ENCODE data around the gene ARHGAP15.

ARHGAP15 gene

DNA sequence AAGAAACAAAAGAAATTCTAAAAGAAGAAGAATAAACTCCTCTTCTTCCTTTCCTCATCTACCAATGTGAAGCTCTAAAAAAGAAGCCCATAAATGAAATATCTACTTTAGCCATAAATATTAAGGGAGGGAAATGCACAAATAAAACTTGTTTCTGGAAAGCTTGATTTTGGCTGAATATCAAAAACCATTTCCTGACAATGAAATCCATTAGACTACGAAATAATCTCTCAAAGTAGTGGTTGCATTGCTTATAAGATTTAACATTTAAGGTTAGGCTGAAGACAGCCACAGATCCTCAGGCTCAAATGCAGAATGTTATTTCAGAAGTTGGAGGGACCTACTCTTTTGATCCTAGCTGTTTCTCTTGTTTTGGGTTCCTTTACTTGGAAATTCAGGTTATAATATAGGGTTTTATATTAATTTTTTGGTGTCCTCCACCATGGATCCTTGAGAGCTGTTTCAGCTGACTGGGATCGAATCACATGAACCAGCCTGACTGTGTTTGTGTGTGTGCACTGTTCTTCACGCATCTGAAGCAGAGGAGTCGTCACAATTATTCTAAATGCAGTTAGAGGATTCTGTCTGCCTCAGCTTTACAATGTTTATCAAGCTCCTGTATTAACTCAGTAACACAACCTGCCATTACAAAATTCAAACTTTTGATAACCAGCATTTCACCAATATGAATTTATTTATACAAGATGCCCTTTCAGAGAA is 474.8 kb downstream of the ARHGAP15 start:
- H3K4me3 ChIP-seq (ENCODE audit: low read length) = no peak overlapping the region
- H3K4me1 ChIP-seq (ENCODE audit: control insufficient read depth, insufficient read depth, low read length) = peaks cover 13% of the 10 kb centered on the region
- H3K9ac ChIP-seq (ENCODE audit: low read length) = no peak overlapping the region

DNA sequence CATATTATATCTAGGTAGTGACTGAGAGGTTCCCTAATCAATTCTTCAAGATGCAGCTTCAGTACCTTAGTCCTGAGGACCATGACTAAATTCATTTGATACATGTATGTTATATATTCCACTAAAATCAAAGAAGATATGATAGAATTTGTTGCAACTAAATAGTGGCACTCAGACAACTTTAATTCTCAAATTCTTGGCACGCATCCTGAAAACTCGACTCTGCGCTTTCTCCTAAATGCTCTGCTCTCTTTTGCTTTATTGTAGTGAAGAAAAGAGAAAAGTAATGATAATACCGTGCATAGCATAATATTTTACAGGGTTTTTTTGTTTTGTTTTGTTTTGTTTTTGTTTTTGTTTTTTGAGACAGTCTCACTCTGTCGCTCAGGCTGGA is 475.3 kb downstream of the ARHGAP15 start:
- Histone ChIP-seq H3K4me1 (ENCODE audit: control insufficient read depth, insufficient read depth, low read length) (peaks cover 13% of the 10 kb centered on the region), H3K9me3 (ENCODE audit: control insufficient read depth, low read length) (no peaks in the 10 kb centered on the region), H3K4me3 (ENCODE audit: low read length) (no peak overlapping the region), H3K27me3 (replicated peaks; ENCODE audit: control insufficient read depth, insufficient read depth, low read length) (no peaks in the 10 kb centered on the region), H3K36me3 (ENCODE audit: control insufficient read depth, insufficient read depth, low read length, severe bottlenecking) (no peaks in the 10 kb centered on the region), H3K9ac (ENCODE audit: low read length) (no peak overlapping the region)
- no peak for DNase-seq (ENCODE audit: low read depth)

More for the DNA sequence above, 474.8 kb downstream of the ARHGAP15 start:
- H3K36me3 ChIP-seq (ENCODE audit: control insufficient read depth, insufficient read depth, low read length, severe bottlenecking) = no peaks in the 10 kb centered on the region
- DNase-seq (ENCODE audit: low read depth) = no peak
- no peaks in the 10 kb centered on the region for H3K9me3 ChIP-seq (ENCODE audit: control insufficient read depth, low read length)
- no peaks in the 10 kb centered on the region for H3K27me3 ChIP-seq (replicated peaks; ENCODE audit: control insufficient read depth, insufficient read depth, low read length)

DNA sequence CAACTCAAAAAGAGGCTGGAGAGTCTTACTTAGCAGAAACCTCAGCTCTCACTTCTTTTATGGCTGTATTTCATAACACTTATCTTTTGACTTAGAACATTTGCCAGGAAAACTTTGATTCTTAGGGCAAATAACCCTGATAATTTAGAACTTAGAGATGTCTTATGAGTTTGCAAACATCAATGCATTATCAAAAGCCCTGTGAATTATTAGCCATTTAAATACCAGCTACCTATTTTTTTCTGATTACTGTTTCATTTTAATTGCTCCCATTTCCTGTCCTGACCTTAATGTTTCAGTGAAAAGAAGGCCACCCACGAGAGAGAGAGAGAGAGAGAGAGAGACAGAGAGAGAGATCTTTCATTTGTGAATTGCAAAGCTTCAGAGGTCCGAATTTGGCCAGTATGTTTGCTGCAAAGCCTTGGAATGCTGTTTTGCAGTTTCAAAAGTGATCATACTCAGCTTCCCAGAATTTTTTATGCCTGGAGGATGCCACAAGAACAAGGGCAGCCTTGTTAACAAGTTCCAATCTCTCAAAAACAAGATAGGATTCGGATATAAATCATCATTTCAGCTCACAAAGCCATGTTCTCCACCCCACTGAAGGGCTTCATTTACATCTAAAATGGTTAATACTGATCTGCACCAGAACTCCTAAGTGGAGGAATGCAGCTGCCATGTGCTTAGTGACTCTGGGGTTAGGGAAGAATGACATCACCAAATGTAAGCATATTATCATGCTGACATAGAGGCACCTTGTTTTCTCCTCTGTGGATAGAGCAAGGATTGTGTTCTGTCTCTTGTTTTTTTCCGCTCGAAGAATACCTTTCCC is 478.2 kb downstream of the ARHGAP15 start:
- no peaks in the 10 kb centered on the region for H3K27me3 ChIP-seq (replicated peaks; ENCODE audit: control insufficient read depth, insufficient read depth, low read length)
- H3K9me3 ChIP-seq (ENCODE audit: control insufficient read depth, low read length) = no peaks in the 10 kb centered on the region
- peak; percentile 16 for DNase-seq (ENCODE audit: low read depth)
- no peaks in the 10 kb centered on the region for H3K36me3 ChIP-seq (ENCODE audit: control insufficient read depth, insufficient read depth, low read length, severe bottlenecking)
- peaks cover 13% of the 10 kb centered on the region for H3K4me1 ChIP-seq (ENCODE audit: control insufficient read depth, insufficient read depth, low read length)
- H3K9ac ChIP-seq (ENCODE audit: low read length) = no peak overlapping the region
- H3K4me3 ChIP-seq (ENCODE audit: low read length) = peak overlapping the region; percentile 23

DNA sequence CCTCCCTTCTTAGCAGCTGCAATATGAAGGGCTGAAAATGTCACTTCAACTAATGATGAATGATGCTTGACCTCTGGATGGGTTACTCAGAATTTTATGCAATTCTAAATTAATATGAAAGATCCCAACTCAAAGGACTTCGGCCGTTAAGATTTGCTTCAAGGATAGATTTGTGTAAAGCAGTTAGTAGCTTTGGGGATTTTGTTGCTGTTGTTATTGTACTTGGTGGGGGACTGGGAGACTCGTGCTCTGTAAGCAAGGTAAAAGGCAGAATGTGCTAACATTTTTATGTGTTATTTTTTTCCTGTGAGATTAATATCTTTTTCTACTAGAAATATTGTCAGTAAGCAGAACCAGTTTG is 478.8 kb downstream of the ARHGAP15 start:
- Histone ChIP-seq H3K4me3 (ENCODE audit: low read length) (no peak overlapping the region), H3K9ac (ENCODE audit: low read length) (no peak overlapping the region), H3K27me3 (replicated peaks; ENCODE audit: control insufficient read depth, insufficient read depth, low read length) (no peaks in the 10 kb centered on the region), H3K9me3 (ENCODE audit: control insufficient read depth, low read length) (no peaks in the 10 kb centered on the region), H3K36me3 (ENCODE audit: control insufficient read depth, insufficient read depth, low read length, severe bottlenecking) (no peaks in the 10 kb centered on the region), H3K4me1 (ENCODE audit: control insufficient read depth, insufficient read depth, low read length) (peaks cover 13% of the 10 kb centered on the region)
- DNase-seq (ENCODE audit: low read depth) = no peak

DNA sequence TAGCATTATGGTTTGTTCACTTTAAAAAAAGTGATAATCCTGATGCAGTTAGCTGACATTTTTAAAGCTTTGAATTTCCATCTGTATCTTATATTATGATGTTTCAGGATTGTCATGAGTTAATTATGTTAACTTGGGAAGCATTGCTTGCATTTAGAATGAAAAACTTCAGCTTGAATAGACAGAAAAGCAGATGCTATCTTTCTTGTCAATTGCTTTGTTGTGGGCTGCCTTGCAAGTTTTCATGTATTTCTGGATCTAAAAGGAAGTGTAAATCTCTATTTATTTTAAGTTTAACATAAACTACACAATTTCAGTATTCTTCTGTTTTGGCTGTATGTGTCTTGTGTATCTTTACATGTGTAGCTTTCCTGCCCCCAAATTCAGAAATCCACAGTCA is 479.5 kb downstream of the ARHGAP15 start:
- Histone ChIP-seq H3K36me3 (ENCODE audit: control insufficient read depth, insufficient read depth, low read length, severe bottlenecking) (no peaks in the 10 kb centered on the region), H3K4me1 (ENCODE audit: control insufficient read depth, insufficient read depth, low read length) (peaks cover 13% of the 10 kb centered on the region), H3K9ac (ENCODE audit: low read length) (no peak overlapping the region), H3K4me3 (ENCODE audit: low read length) (no peak overlapping the region), H3K27me3 (replicated peaks; ENCODE audit: control insufficient read depth, insufficient read depth, low read length) (no peaks in the 10 kb centered on the region), H3K9me3 (ENCODE audit: control insufficient read depth, low read length) (no peaks in the 10 kb centered on the region)
- no peak for DNase-seq (ENCODE audit: low read depth)

DNA sequence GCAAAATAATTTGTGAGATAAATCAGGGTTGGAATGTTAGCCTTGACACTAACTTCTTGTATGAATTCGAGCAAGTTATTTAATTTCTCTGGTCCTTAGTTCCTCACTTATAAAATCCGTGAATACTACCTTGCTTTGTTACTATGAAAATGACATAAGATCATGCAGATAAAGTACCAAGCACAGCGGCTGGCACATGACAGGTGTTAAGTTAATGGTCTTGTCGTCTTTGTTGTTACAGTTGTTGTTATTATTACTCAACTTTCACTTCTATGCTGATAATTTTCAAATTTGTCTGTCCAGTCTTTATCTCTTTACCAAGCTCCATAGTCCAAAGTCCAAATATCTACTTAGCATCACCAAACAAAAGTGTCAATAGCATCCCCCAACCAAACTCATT is 482.1 kb downstream of the ARHGAP15 start:
- H3K36me3 ChIP-seq (ENCODE audit: control insufficient read depth, insufficient read depth, low read length, severe bottlenecking) = no peaks in the 10 kb centered on the region
- no peak overlapping the region for H3K9ac ChIP-seq (ENCODE audit: low read length)
- H3K9me3 ChIP-seq (ENCODE audit: control insufficient read depth, low read length) = no peaks in the 10 kb centered on the region
- no peak for DNase-seq (ENCODE audit: low read depth)
- no peaks in the 10 kb centered on the region for H3K27me3 ChIP-seq (replicated peaks; ENCODE audit: control insufficient read depth, insufficient read depth, low read length)
- H3K4me3 ChIP-seq (ENCODE audit: low read length) = no peak overlapping the region
- H3K4me1 ChIP-seq (ENCODE audit: control insufficient read depth, insufficient read depth, low read length) = peaks cover 13% of the 10 kb centered on the region

DNA sequence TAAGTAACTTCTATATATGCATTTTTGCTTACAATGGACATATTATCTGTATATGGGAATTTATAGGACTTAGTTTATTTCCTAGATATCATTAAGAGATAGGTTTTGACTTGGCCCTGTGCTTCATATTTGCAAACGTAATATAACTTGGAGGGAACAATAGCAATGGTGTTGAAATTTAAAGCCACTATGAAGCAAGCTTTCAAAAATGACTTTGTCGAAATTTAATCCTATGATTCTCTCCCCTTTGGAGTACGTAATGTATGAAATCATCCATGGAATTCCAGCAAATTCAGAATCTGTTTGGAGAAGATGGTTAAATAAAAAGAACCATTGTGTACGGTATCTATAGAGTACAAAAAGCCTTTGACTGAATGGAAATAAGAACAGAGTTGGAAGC is 486.3 kb downstream of the ARHGAP15 start:
- Histone ChIP-seq H3K36me3 (ENCODE audit: control insufficient read depth, insufficient read depth, low read length, severe bottlenecking) (no peaks in the 10 kb centered on the region), H3K9ac (ENCODE audit: low read length) (no peak overlapping the region), H3K4me1 (ENCODE audit: control insufficient read depth, insufficient read depth, low read length) (no peaks in the 10 kb centered on the region), H3K27me3 (replicated peaks; ENCODE audit: control insufficient read depth, insufficient read depth, low read length) (no peaks in the 10 kb centered on the region), H3K4me3 (ENCODE audit: low read length) (no peak overlapping the region), H3K9me3 (ENCODE audit: control insufficient read depth, low read length) (no peaks in the 10 kb centered on the region)
- no peak for DNase-seq (ENCODE audit: low read depth)

DNA sequence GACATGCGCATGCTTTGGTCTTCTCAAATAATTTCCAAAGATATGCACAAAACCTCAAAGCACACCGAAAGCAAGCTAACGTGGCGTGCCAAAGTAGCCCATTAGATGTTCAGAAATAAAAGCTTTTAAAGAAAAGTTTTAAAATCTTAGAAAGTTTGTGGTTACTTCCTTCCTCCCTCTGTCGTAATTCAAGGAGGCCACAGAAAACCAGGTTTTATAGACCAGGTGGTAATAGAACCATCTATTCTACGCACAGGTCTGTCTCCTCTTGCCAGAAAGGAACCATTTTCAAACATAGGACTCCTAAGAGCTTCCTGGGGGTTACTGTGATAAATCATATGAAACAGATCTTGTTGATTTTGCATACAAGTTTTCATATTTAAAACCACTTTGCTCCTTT is 487.2 kb downstream of the ARHGAP15 start:
- Histone ChIP-seq H3K9ac (ENCODE audit: low read length) (no peak overlapping the region), H3K4me1 (ENCODE audit: control insufficient read depth, insufficient read depth, low read length) (no peaks in the 10 kb centered on the region), H3K9me3 (ENCODE audit: control insufficient read depth, low read length) (no peaks in the 10 kb centered on the region), H3K27me3 (replicated peaks; ENCODE audit: control insufficient read depth, insufficient read depth, low read length) (no peaks in the 10 kb centered on the region), H3K4me3 (ENCODE audit: low read length) (no peak overlapping the region), H3K36me3 (ENCODE audit: control insufficient read depth, insufficient read depth, low read length, severe bottlenecking) (no peaks in the 10 kb centered on the region)
- no peak for DNase-seq (ENCODE audit: low read depth)

DNA sequence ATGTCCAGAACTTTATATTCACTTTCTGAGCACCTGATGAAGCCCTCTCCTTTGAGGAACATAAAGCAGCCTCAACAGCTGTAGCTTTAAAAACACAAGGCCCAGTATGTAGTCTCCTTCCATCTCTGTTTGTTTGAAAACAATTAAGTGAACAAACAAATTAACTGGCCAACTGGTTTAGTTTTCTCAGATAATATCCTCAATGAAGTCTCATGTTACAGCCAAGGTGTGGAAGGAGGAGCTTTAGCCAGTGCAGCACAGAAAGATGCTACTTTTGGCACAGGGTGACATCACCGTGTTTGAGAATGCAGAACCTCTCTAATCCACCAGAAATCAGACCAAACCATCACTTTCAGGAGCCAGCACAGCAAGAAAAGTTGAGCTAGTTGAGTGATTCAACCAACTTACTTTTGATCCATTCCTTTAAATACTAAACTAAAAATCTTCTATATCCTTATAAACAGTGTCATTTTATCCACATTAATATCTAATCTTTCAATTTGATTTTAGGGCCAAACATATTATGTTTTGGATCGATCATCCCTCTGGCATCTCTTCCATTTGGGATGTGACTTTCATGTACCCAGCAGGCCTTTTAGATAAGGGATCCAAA is 488.7 kb downstream of the ARHGAP15 start:
- H3K4me3 ChIP-seq (ENCODE audit: low read length) = no peak overlapping the region
- H3K9ac ChIP-seq (ENCODE audit: low read length) = no peak overlapping the region
- no peaks in the 10 kb centered on the region for H3K27me3 ChIP-seq (replicated peaks; ENCODE audit: control insufficient read depth, insufficient read depth, low read length)
- DNase-seq (ENCODE audit: low read depth) = no peak
- H3K4me1 ChIP-seq (ENCODE audit: control insufficient read depth, insufficient read depth, low read length) = no peaks in the 10 kb centered on the region
- H3K9me3 ChIP-seq (ENCODE audit: control insufficient read depth, low read length) = no peaks in the 10 kb centered on the region
- no peaks in the 10 kb centered on the region for H3K36me3 ChIP-seq (ENCODE audit: control insufficient read depth, insufficient read depth, low read length, severe bottlenecking)

DNA sequence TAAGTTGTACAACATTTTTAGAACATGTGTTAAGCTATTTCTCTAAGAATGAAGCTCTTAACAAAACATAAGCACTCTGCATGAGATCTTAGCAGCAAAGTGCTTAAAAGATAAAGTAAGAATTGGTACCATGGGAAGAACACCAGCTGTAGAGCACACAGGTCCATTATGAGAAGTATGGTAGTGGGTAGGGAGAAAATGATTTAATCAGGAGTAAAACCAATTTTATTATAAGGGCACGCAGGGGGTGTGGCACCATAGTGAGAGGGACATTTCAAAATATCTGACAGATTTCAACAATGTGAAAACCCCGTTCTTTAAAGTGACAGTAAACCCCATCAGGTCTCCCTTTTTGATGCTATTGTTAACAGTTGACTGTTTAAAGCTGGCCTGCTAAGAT is 492.9 kb downstream of the ARHGAP15 start:
- no peak overlapping the region for H3K4me3 ChIP-seq (ENCODE audit: low read length)
- no peaks in the 10 kb centered on the region for H3K9me3 ChIP-seq (ENCODE audit: control insufficient read depth, low read length)
- no peaks in the 10 kb centered on the region for H3K36me3 ChIP-seq (ENCODE audit: control insufficient read depth, insufficient read depth, low read length, severe bottlenecking)
- DNase-seq (ENCODE audit: low read depth) = no peak
- H3K9ac ChIP-seq (ENCODE audit: low read length) = no peak overlapping the region
- H3K27me3 ChIP-seq (replicated peaks; ENCODE audit: control insufficient read depth, insufficient read depth, low read length) = no peaks in the 10 kb centered on the region
- no peaks in the 10 kb centered on the region for H3K4me1 ChIP-seq (ENCODE audit: control insufficient read depth, insufficient read depth, low read length)

DNA sequence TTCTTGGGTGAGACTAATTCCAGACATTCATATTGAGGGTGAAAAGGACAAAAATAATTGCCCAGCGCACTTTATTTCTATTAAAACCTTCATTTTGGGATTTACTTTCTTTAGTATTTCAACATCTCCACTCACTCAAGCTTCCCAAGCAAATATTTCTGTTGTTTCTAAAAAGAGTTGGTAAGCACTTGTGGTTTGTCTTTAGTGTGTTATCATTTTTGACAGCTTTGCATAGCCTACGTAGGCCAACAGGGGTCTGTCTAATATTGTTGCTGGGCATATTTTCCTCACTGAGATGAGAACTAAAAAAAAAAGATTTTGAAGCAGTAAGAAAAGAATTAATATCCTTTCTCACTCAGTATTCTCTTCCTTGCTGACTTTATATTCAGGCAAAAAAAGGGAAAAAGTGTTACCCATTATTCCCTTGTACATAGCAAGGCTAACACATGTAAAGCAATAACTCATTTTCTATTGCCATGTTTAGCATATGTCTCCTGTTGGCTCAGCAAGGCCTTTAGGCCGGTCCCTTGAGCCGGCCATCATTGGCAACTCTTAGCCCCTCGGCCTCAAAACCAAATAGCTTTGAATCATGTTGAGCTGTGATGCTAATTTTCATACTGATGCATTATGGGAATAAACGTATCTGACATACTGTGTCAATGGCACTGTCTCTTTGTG is 494.2 kb downstream of the ARHGAP15 start:
- no peaks in the 10 kb centered on the region for H3K9me3 ChIP-seq (ENCODE audit: control insufficient read depth, low read length)
- no peak overlapping the region for H3K4me3 ChIP-seq (ENCODE audit: low read length)
- H3K36me3 ChIP-seq (ENCODE audit: control insufficient read depth, insufficient read depth, low read length, severe bottlenecking) = no peaks in the 10 kb centered on the region
- H3K27me3 ChIP-seq (replicated peaks; ENCODE audit: control insufficient read depth, insufficient read depth, low read length) = no peaks in the 10 kb centered on the region
- H3K9ac ChIP-seq (ENCODE audit: low read length) = no peak overlapping the region
- H3K4me1 ChIP-seq (ENCODE audit: control insufficient read depth, insufficient read depth, low read length) = no peaks in the 10 kb centered on the region
- peak; percentile 25 for DNase-seq (ENCODE audit: low read depth)
